Measurements from ENCODE around the gene MICU1.

The MICU1 gene

DNA sequence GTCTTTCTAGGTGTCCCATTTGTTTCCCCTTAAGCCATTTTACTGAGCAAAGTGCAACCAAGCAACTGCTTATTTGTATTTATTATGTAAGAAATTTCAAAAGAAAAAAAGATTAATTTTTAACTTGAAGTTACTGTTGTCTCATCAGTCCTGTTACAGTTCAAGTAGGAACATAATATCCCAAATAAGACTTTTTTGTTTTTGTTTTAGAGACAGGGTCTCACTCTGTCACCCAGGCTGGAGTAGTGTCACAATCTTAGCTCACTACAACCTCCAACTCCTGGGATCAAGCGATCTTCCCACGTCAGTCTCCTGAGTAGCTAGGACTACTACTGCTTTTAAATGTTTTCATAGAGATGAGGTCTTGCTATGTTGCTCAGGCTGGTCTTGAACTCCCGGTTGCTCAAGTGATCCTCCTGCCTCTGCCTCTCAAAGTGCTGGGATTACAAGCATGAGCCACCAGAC, 101.9 kb downstream of the MICU1 start:
- Histone ChIP-seq H3K27me3 (replicated peaks; ENCODE audit: control insufficient read depth, insufficient read depth, low read length) (no peaks in the 10 kb centered on the region), H3K36me3 (ENCODE audit: control insufficient read depth, insufficient read depth, low read length) (no peaks in the 10 kb centered on the region), H3K4me3 (replicated peaks; ENCODE audit: low read depth, low read length) (no peak overlapping the region)
- TF ChIP-seq, protein P1, sequence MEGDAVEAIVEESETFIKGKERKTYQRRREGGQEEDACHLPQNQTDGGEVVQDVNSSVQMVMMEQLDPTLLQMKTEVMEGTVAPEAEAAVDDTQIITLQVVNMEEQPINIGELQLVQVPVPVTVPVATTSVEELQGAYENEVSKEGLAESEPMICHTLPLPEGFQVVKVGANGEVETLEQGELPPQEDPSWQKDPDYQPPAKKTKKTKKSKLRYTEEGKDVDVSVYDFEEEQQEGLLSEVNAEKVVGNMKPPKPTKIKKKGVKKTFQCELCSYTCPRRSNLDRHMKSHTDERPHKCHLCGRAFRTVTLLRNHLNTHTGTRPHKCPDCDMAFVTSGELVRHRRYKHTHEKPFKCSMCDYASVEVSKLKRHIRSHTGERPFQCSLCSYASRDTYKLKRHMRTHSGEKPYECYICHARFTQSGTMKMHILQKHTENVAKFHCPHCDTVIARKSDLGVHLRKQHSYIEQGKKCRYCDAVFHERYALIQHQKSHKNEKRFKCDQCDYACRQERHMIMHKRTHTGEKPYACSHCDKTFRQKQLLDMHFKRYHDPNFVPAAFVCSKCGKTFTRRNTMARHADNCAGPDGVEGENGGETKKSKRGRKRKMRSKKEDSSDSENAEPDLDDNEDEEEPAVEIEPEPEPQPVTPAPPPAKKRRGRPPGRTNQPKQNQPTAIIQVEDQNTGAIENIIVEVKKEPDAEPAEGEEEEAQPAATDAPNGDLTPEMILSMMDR (IDR thresholded peaks at IDR 0.05; ENCODE audit: insufficient read depth, low read length, poor library complexity, severe bottlenecking), result no peak
- DNase-seq (ENCODE audit: extremely low read depth, insufficient read length), result no peak

DNA sequence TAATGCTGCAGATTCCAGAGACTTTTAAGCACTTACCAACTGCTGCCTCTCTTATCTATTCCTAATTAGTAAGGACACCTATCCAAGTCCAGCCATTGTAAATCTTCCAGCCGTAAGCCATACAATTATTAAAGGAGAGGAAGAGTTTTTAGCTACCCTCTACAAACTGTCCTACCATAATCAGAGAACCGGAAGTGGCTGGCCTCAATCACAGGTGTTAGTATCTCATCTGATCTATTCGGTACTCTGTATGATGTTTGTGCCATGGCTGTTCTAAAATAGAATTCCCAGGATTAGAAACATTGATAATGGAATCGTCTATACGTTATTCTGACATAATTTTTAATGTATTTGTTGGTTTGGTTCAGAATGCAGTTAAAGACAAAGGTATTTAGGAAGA, 102.8 kb downstream of the MICU1 start:
- Histone ChIP-seq H3K36me3 (ENCODE audit: control insufficient read depth, insufficient read depth, low read length) (no peaks in the 10 kb centered on the region), H3K27me3 (replicated peaks; ENCODE audit: control insufficient read depth, insufficient read depth, low read length) (no peaks in the 10 kb centered on the region), H3K4me3 (replicated peaks; ENCODE audit: low read depth, low read length) (no peak overlapping the region)
- no peak for DNase-seq (ENCODE audit: extremely low read depth, insufficient read length)
- TF ChIP-seq, protein P1 (IDR thresholded peaks at IDR 0.05; ENCODE audit: insufficient read depth, low read length, poor library complexity, severe bottlenecking), result no peak

DNA sequence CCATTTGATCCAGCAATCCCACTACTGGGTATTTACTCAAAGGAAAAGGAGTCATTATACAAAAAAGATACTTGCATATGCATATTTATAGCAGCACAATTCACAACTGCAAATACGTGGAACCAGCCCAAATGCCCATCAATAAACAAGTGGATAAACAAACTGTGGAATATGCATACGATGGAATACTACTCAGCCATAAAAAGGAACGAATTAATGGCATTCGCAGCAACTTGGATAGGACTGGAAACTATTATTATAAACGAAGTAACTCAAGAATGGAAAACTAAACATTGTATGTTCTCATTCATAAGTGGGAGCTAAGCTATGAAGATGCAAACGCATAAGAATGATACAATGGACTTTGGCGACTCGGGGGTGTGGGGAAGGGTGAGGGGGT, 108.6 kb downstream of the MICU1 start:
- H3K27me3 ChIP-seq (replicated peaks; ENCODE audit: control insufficient read depth, insufficient read depth, low read length), result no peaks in the 10 kb centered on the region
- no peaks in the 10 kb centered on the region for H3K36me3 ChIP-seq (ENCODE audit: control insufficient read depth, insufficient read depth, low read length)
- H3K4me3 ChIP-seq (replicated peaks; ENCODE audit: low read depth, low read length), result no peak overlapping the region
- TF ChIP-seq, protein P1 (IDR thresholded peaks at IDR 0.05; ENCODE audit: insufficient read depth, low read length, poor library complexity, severe bottlenecking), result no peak
- no peak for DNase-seq (ENCODE audit: extremely low read depth, insufficient read length)

DNA sequence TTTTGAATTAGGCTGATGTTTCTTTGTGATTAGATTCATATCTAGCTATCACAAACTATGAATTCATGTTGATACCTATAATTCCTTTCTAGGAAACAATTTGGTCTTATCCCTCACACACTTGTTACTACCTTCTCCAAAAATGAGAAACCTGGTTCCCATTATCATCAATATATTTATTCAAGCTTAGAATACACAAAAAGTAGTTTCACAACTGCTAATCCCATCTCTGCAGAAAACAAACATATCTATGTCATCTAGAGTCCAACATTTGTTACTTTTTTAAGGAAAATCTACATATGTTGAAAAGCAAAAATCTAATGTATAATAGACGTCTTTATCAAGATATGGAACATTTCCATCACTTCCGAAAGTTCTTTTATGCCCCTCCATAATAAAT, 110.4 kb downstream of the MICU1 start:
- DNase-seq (ENCODE audit: extremely low read depth, insufficient read length), result no peak
- H3K36me3 ChIP-seq (ENCODE audit: control insufficient read depth, insufficient read depth, low read length), result no peaks in the 10 kb centered on the region
- no peaks in the 10 kb centered on the region for H3K27me3 ChIP-seq (replicated peaks; ENCODE audit: control insufficient read depth, insufficient read depth, low read length)
- H3K4me3 ChIP-seq (replicated peaks; ENCODE audit: low read depth, low read length), result no peak overlapping the region
- TF ChIP-seq, protein P1 (IDR thresholded peaks at IDR 0.05; ENCODE audit: insufficient read depth, low read length, poor library complexity, severe bottlenecking), result no peak

DNA sequence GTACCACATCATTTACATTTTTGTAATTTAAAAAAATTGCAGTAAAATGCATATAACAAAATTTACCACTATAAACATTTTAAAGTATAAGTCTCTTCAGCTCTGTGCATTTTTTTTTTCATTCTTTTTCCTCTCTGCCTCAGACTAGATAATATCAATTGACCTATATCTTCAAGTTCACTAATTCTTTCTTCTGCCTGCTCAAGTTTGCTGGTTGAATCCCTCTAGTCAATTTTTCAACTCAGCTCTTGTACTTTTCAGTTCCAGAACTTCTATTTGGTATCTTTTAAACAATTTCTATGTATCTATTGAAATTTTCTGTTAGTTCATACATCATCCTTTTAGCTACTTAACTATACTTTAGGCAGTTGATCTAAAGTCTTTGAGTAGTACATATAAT, 112.0 kb downstream of the MICU1 start:
- DNase-seq (ENCODE audit: extremely low read depth, insufficient read length), result no peak
- H3K4me3 ChIP-seq (replicated peaks; ENCODE audit: low read depth, low read length), result no peak overlapping the region
- no peaks in the 10 kb centered on the region for H3K27me3 ChIP-seq (replicated peaks; ENCODE audit: control insufficient read depth, insufficient read depth, low read length)
- no peaks in the 10 kb centered on the region for H3K36me3 ChIP-seq (ENCODE audit: control insufficient read depth, insufficient read depth, low read length)
- TF ChIP-seq, protein P1 (IDR thresholded peaks at IDR 0.05; ENCODE audit: insufficient read depth, low read length, poor library complexity, severe bottlenecking), result no peak

DNA sequence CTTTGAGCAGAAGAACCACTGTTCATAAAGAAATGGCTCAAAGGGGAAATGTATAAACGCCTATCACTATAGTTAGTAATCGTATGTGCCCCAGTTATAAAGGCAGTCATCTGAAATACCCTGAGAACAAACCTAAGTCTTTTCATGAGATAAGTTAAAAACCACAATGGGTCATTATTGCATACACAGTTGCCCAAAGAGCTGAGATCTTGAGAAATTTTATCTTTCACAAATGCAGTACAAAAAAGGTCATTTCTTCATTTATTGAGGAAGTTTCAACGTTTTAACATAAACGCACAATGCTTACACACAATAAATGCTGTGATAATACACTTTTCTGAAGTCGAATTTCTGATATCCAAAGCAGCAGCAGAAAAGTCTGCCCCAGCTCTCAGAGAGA, 114.4 kb downstream of the MICU1 start:
- DNase-seq (ENCODE audit: extremely low read depth, insufficient read length), result no peak
- no peaks in the 10 kb centered on the region for H3K27me3 ChIP-seq (replicated peaks; ENCODE audit: control insufficient read depth, insufficient read depth, low read length)
- TF ChIP-seq, protein P1 (IDR thresholded peaks at IDR 0.05; ENCODE audit: insufficient read depth, low read length, poor library complexity, severe bottlenecking), result no peak
- no peaks in the 10 kb centered on the region for H3K36me3 ChIP-seq (ENCODE audit: control insufficient read depth, insufficient read depth, low read length)
- H3K4me3 ChIP-seq (replicated peaks; ENCODE audit: low read depth, low read length), result no peak overlapping the region

Data from GM06990 (cell line).